Lung (tissue), 12 donors: ENCODE results near the gene LANCL3. TPM values are rescaled to one million over a fixed set of nuclear protein-coding genes. Genes with fewer than 3 reads are reported as not detected.

Experiments used
- ATAC-seq: fragments of 200-7000 bp; cut with Tn5 transposase; one replicate; pipeline ENCODE4 v1.9.1; 2020; ENCODE audit warnings: moderate number of reproducible peaks; ENCODE audit not compliant: insufficient read depth, low FRiP score
- DNase-seq, 3 donors: peaks; one replicate each; pipeline ENCODE4 v3.0.0-alpha.2; 2013 to 2017
- H3K27ac ChIP-seq, 2 donors: one replicate each; pipeline ENCODE4 v1.5.1; 2013; ENCODE audit warnings: mild to moderate bottlenecking in 2 of 2, moderate library complexity in 2 of 2, control low read depth in 1 of 2, inconsistent platforms in 1 of 2, low read depth in 1 of 2, low read length in 1 of 2
- H3K27me3 ChIP-seq, 3 donors: one replicate each; pipeline ENCODE4 v1.5.1; 2013; ENCODE audit warnings: low read length in 2 of 3; ENCODE audit not compliant: control insufficient read depth in 3 of 3, insufficient read depth in 3 of 3
- H3K36me3 ChIP-seq, 4 donors: one replicate each; pipeline ENCODE4 v1.5.1; 2013; ENCODE audit warnings: low read length in 4 of 4, mild to moderate bottlenecking in 1 of 4, moderate library complexity in 1 of 4; ENCODE audit not compliant: control insufficient read depth in 4 of 4, insufficient read depth in 4 of 4
- H3K4me1 ChIP-seq, 5 donors: one replicate each; pipeline ENCODE4 v1.5.1; 2013; ENCODE audit warnings: low read length in 5 of 5, mild to moderate bottlenecking in 2 of 5, moderate library complexity in 1 of 5; ENCODE audit not compliant: control insufficient read depth in 5 of 5, insufficient read depth in 5 of 5
- H3K4me3 ChIP-seq: one replicate; pipeline ENCODE4 v1.5.1; 2013; ENCODE audit warnings: mild to moderate bottlenecking, control low read depth, moderate library complexity
- H3K9ac ChIP-seq, 2 donors: one replicate each; pipeline ENCODE4 v1.5.1; 2013; ENCODE audit warnings: low read length in 2 of 2, control low read depth in 1 of 2; ENCODE audit not compliant: insufficient read depth in 1 of 2
- H3K9me3 ChIP-seq, 4 donors: one replicate each; pipeline ENCODE4 v1.5.1; 2013; ENCODE audit warnings: low read length in 3 of 4, mild to moderate bottlenecking in 1 of 4, moderate library complexity in 1 of 4; ENCODE audit not compliant: control insufficient read depth in 4 of 4, insufficient read depth in 3 of 4
- WGBS, 2 donors: extraction: QIAGEN DNeasy Blood & Tissue Kit; methylation state at CpG; one replicate each; pipeline ENCODE4 v1.1.7; 2013; 5-methylcytosine and 5-hydroxymethylcytosine counted together
- polyA plus RNA-seq, 2 donors: library from polyadenylated mRNA; stranded (reverse); fragments of 200-250 nt; gene quantifications; one replicate each; pipeline ENCODE4 v1.2.1, GENCODE V29; 2013
- total RNA-seq, 2 donors: library from RNA; depleted of rRNA in 1 of 2; stranded (reverse); fragments of >200 nt in 1 of 2; gene quantifications; one replicate each; pipeline ENCODE4 v1.2.1, GENCODE V29; 2014 to 2021
- TF ChIP-seq, protein P1 (sequence below): IDR thresholded peaks from 2 replicates; pipeline ENCODE4 v1.5.1; 2012; ENCODE audit warnings: mild to moderate bottlenecking; ENCODE audit errors: control extremely low read depth, extremely low read depth
- donor health status: control.
- donor health status: control.
- donor health status: Bipolar disorder and iron deficiency.
- donor health status: healthy.
- donor health status: DM: yes; HTN: yes; CAD: no.

Gene LANCL3
- total and polyA plus RNA-seq, 4 donors: 0.43 to 10.7 (median 1.4) TPM

DNA sequence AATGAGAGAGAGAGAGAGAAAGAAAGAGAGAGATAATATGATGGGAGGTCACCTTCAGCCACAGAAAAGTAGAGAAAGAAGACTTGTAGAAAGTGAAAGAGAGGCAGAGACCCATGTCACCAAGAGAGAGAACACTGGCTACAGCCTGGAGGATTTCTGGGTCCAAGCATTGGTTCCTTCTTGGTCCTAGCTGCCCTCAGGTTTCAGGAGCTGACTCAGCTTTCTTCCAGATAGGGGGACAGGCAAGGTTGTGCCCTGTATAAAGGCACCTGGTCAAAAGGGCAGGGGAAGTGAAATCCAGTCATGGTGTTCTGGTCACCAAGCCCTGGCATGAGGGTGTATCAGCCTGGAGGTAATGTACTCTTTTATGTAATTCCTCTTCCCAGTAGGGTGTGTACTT is 66.6 kb downstream of the LANCL3 start:
- H3K9ac ChIP-seq: no peak overlapping the region
- TF ChIP-seq, protein P1, sequence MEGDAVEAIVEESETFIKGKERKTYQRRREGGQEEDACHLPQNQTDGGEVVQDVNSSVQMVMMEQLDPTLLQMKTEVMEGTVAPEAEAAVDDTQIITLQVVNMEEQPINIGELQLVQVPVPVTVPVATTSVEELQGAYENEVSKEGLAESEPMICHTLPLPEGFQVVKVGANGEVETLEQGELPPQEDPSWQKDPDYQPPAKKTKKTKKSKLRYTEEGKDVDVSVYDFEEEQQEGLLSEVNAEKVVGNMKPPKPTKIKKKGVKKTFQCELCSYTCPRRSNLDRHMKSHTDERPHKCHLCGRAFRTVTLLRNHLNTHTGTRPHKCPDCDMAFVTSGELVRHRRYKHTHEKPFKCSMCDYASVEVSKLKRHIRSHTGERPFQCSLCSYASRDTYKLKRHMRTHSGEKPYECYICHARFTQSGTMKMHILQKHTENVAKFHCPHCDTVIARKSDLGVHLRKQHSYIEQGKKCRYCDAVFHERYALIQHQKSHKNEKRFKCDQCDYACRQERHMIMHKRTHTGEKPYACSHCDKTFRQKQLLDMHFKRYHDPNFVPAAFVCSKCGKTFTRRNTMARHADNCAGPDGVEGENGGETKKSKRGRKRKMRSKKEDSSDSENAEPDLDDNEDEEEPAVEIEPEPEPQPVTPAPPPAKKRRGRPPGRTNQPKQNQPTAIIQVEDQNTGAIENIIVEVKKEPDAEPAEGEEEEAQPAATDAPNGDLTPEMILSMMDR: no peak

DNA sequence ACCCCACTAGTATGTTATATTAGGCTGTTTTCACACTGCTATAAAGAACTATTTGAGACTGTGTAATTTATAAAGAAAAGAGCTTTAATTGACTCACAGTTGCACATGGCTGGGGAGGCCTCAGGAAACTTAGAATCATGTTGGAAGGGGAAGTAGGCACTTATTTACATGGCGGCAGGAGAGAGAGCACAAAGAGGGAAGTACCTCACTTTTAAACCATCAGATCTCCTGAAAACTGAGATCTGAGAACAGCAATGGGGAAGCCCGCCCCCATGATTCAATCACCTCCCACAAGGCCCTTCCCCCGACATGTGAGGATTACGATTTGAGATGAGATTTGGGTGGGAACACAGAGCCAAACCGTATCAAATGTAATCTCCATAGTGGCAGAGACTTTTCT is 68.7 kb downstream of the LANCL3 start:
- H3K9ac ChIP-seq: no peak overlapping the region
- DNase-seq: no peak

More for the DNA sequence above, 66.6 kb downstream of the LANCL3 start:
- H3K4me1 ChIP-seq: peaks cover 0 to 1% (median 0%) of the 10 kb centered on the region in 5 donors
- peaks cover 0 to 7% (median 0%) of the 10 kb centered on the region in 3 donors for H3K27me3 ChIP-seq
- no peak overlapping the region for H3K4me3 ChIP-seq
- no peaks in the 10 kb centered on the region for H3K36me3 ChIP-seq
- ATAC-seq (no peak), DNase-seq (no peak)
- no peak overlapping the region for H3K27ac ChIP-seq
- peaks cover 0 to 4% (median 0%) of the 10 kb centered on the region in 4 donors for H3K9me3 ChIP-seq

DNA sequence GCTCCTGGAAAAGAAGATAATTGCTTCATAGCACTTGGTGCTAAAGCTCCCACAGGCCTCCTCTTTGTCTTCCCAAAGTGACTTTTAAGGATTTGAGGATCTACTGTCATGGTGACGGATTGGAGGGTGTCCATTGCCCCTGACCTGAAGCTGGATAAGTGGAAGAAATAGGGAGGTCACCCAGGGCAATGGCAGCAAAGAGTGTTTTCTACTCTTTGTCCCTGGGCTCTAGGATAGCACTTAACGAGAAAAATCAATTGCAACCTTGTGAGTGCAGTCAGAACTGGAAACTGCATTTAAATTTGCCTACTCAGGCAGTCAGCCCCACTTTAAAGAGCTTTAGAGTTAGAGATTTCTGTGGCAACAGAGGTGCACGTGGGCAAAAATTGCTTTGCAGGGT is 70.4 kb downstream of the LANCL3 start:
- ATAC-seq (no peak), DNase-seq (no peak)
- H3K9me3 ChIP-seq: no peaks in the 10 kb centered on the region
- 52 to 92% methylated on average over 3 of the region's 3 CpGs for WGBS, 2 donors
- H3K36me3 ChIP-seq: no peaks in the 10 kb centered on the region
- H3K4me3 ChIP-seq: no peak overlapping the region
- TF ChIP-seq, protein P1: no peak
- H3K27me3 ChIP-seq: peaks cover 0 to 4% (median 0%) of the 10 kb centered on the region in 3 donors
- H3K4me1 ChIP-seq: peaks cover 0 to 1% (median 0%) of the 10 kb centered on the region in 5 donors
- no peak overlapping the region for H3K27ac ChIP-seq
- no peak overlapping the region for H3K9ac ChIP-seq

More for the DNA sequence above, 68.7 kb downstream of the LANCL3 start:
- Histone ChIP-seq H3K4me3 (no peak overlapping the region), H3K9me3 (no peaks in the 10 kb centered on the region), H3K27ac (no peak overlapping the region), H3K27me3 (peaks cover 0 to 7% (median 0%) of the 10 kb centered on the region in 3 donors), H3K4me1 (peaks cover 0 to 1% (median 0%) of the 10 kb centered on the region in 5 donors), H3K36me3 (no peaks in the 10 kb centered on the region)
- no peak for ATAC-seq
- TF ChIP-seq, protein P1: no peak
- WGBS, 2 donors: 70 to 77% methylated on average over 5 of the region's 5 CpGs
